GM23338 (cell line): Measurements from ENCODE around the gene STPG2. TPM values are rescaled to one million over a fixed set of nuclear protein-coding genes. Genes with fewer than 3 reads are reported as not detected.

Source experiments
- ATAC-seq: fragments of 200-7000 bp; cut with Tn5 transposase; 3 replicates; pipeline ENCODE4 v1.9.1; 2020
- DNase-seq: peaks from one replicate; pipeline ENCODE4 v3.0.0-alpha.2; 2015; ENCODE audit warnings: low spot score
- H2AFZ ChIP-seq: fragments of 200-600 bp; sonication (generic); 2 replicates; pipeline ENCODE4 v1.8.0; 2016; ENCODE audit warnings: antibody characterized with exemption, mild to moderate bottlenecking, moderate library complexity
- H3F3A ChIP-seq: fragments of 200-600 bp; sonication (generic); replicated peaks from 2 replicates; pipeline ENCODE4 v1.8.0; 2017; ENCODE audit warnings: antibody characterized with exemption, mixed run types, low read depth
- H3K27ac ChIP-seq: fragments of 200-600 bp; sonication (generic); 2 replicates; pipeline ENCODE4 v1.6.1; 2016; ENCODE audit warnings: low read depth
- H3K27me3 ChIP-seq: fragments of 200-600 bp; sonication (generic); 2 replicates; pipeline ENCODE4 v1.8.0; 2016; ENCODE audit warnings: mild to moderate bottlenecking, mixed run types, moderate library complexity; ENCODE audit not compliant: insufficient read depth
- H3K36me3 ChIP-seq: fragments of 200-600 bp; sonication (generic); 2 replicates; pipeline ENCODE4 v1.8.0; 2016; ENCODE audit warnings: mild to moderate bottlenecking; ENCODE audit not compliant: insufficient read depth
- H3K4me1 ChIP-seq: fragments of 200-600 bp; sonication (generic); 2 replicates; pipeline ENCODE4 v1.8.0; 2016; ENCODE audit warnings: mild to moderate bottlenecking, moderate library complexity; ENCODE audit not compliant: insufficient read depth
- H3K4me2 ChIP-seq: fragments of 200-600 bp; sonication (generic); 2 replicates; pipeline ENCODE4 v1.7.1; 2017; ENCODE audit warnings: mixed run types
- H3K4me3 ChIP-seq: fragments of 200-600 bp; sonication (generic); 2 replicates; pipeline ENCODE4 v1.6.1; 2016; ENCODE audit warnings: mixed run types
- H3K79me2 ChIP-seq: fragments of 200-600 bp; sonication (generic); replicated peaks from 2 replicates; pipeline ENCODE4 v1.8.0; 2017; ENCODE audit warnings: mild to moderate bottlenecking; ENCODE audit not compliant: insufficient read depth
- H3K9me2 ChIP-seq: fragments of 200-600 bp; sonication (generic); 2 replicates; pipeline ENCODE4 v1.8.0; 2017; ENCODE audit not compliant: insufficient read depth
- H4K20me1 ChIP-seq: fragments of 200-600 bp; sonication (generic); replicated peaks from 2 replicates; pipeline ENCODE4 v1.8.0; 2017; ENCODE audit warnings: mild to moderate bottlenecking; ENCODE audit not compliant: insufficient read depth
- H3K27ac Mint-ChIP-seq: 2 replicates; pipeline ENCODE4 v1.8.0; 2020; ENCODE audit warnings: inconsistent platforms, mild to moderate bottlenecking, moderate library complexity, mixed read lengths
- H3K27me3 Mint-ChIP-seq: 3 replicates; pipeline ENCODE4 v1.8.0; 2022; ENCODE audit warnings: low read depth, mild to moderate bottlenecking, moderate library complexity, mixed read lengths, inconsistent platforms; ENCODE audit not compliant: insufficient read depth, poor library complexity
- H3K36me3 Mint-ChIP-seq: 3 replicates; pipeline ENCODE4 v1.8.0; 2021; ENCODE audit warnings: low read depth, mild to moderate bottlenecking, inconsistent platforms, moderate library complexity, mixed read lengths
- H3K4me1 Mint-ChIP-seq: 3 replicates; pipeline ENCODE4 v1.8.0; 2020; ENCODE audit warnings: mild to moderate bottlenecking, inconsistent platforms, mixed read lengths
- H3K4me3 Mint-ChIP-seq: 3 replicates; pipeline ENCODE4 v1.8.0; 2021; ENCODE audit warnings: moderate library complexity, mild to moderate bottlenecking, inconsistent platforms, mixed read lengths
- H3K9me3 Mint-ChIP-seq: 3 replicates; pipeline ENCODE4 v1.8.0; 2020; ENCODE audit warnings: moderate library complexity, mild to moderate bottlenecking, inconsistent platforms, mixed read lengths
- CREB1 ChIP-seq: fragments of 250-450 bp; sonication (Bioruptor Pico); IDR thresholded peaks from 2 replicates; pipeline ENCODE4 v1.5.0; 2020; ENCODE audit warnings: low read depth, mild to moderate bottlenecking, moderate library complexity
- CTCF ChIP-seq, 2 experiments: fragments of 200-600 bp in 1 of 2; sonication (generic) in 1 of 2; conservative IDR thresholded peaks; 2 replicates each; pipeline versions ENCODE4 v1.5.1 to v1.6.1; 2016 to 2017; ENCODE audit warnings: antibody characterized with exemption in 2 of 2, low read depth in 2 of 2, mild to moderate bottlenecking in 2 of 2, moderate library complexity in 1 of 2
- ETS1 ChIP-seq: IDR thresholded peaks from 2 replicates; pipeline ENCODE4 v1.6.1; 2016; ENCODE audit warnings: antibody characterized with exemption
- JUNB ChIP-seq: IDR thresholded peaks from one replicate; pipeline ENCODE4 v1.6.1; 2016; ENCODE audit warnings: antibody characterized with exemption; ENCODE audit not compliant: unreplicated experiment
- REST ChIP-seq: IDR thresholded peaks from one replicate; pipeline ENCODE4 v1.6.1; 2018; ENCODE audit warnings: antibody characterized with exemption; ENCODE audit not compliant: unreplicated experiment
- ZNF462 ChIP-seq: fragments of 250-450 bp; sonication (Bioruptor Pico); IDR thresholded peaks from 2 replicates; pipeline ENCODE4 v1.5.0; 2020; ENCODE audit warnings: mild to moderate bottlenecking, moderate library complexity
- polyA plus RNA-seq: library from polyadenylated mRNA; unstranded; fragments of >200 nt; fragmentation: Nextera tagmentation; extraction: Ambion mirVana; gene quantifications from 2 replicates; pipeline ENCODE4 v1.2.1, GENCODE V29; 2016
- total RNA-seq: library from RNA; depleted of rRNA; stranded (reverse); fragments of >200 nt; shearing (Covaris generic); gene quantifications from 2 replicates; pipeline ENCODE4 v1.2.3, GENCODE V29; 2014

STPG2 gene
- total and polyA plus RNA-seq, 2 experiments from 2014 or later: 0.17 to 0.32 TPM

GRCh38 chr4:97643179-97643578 is 500.1 kb downstream of the STPG2 start:
- no peaks in the 10 kb centered on the region for H3K4me1 ChIP-seq
- no peak overlapping the region for H3K4me3 ChIP-seq
- no peak for DNase-seq
- H3K9me3 Mint-ChIP-seq: no peaks in the 10 kb centered on the region
- H3K4me1 Mint-ChIP-seq: no peaks in the 10 kb centered on the region
- H2AFZ ChIP-seq: no peak overlapping the region
- H3K27ac ChIP-seq: no peak overlapping the region
- H3K4me2 ChIP-seq: no peak overlapping the region
- TF ChIP-seq ZNF462 (no peak), ETS1 (no peak), CREB1 (no peak), REST (no peak), JUNB (no peak), CTCF (conservative IDR thresholded peaks at IDR 0.05; ENCODE audit: low read depth in 2 of 2) (no peak)
- ATAC-seq: no peak
- no peaks in the 10 kb centered on the region for H3F3A ChIP-seq
- no peaks in the 10 kb centered on the region for H3K27me3 ChIP-seq
- H3K9me2 ChIP-seq: no peaks in the 10 kb centered on the region
- H4K20me1 ChIP-seq: no peaks in the 10 kb centered on the region
- no peaks in the 10 kb centered on the region for H3K27me3 Mint-ChIP-seq
- no peak overlapping the region for H3K27ac Mint-ChIP-seq
- no peaks in the 10 kb centered on the region for H3K79me2 ChIP-seq
- no peaks in the 10 kb centered on the region for H3K36me3 ChIP-seq
- H3K4me3 Mint-ChIP-seq: no peak overlapping the region
- no peaks in the 10 kb centered on the region for H3K36me3 Mint-ChIP-seq
